ENCODE data around the gene ITSN1.

DNA sequence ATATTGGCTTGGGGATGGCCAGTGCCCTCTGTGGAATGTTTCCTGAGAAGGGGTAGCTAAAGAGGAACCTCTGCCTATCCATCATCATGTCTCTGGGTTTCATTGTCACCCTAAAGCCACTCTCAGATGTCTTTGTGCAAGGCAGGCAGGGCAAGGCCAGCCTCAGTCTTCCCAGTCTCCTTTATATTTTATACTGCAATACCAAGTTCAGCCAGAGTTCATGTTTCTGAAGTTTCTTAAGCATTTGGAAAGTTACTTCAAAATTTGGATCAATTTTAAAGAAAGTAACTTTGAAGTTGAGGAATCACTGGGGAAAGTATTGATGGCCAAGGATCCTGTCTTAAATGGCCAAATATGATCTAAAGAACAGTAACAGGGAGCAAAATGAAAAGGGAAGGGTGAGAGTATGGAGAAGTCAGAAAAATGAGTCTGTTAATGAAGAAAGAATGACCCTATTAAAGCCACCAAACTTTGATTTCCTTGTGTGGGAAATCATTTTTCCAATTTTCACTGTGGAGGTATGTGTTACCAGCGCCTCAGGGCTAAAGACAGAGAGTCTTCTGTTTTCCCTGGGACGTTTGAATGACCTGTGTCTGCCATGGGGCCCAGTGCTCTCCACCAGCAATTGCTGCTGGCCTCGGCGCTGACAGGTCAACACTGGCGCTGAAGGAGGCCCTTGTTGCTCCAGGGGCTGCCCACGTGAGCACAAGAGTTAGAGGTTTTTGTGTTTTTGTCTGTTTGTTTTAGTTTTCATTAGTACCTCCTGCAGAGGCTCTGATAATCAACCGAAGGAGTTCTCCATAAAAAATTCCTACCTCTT lies 179.4 kb downstream of the ITSN1 start:
- TF ChIP-seq, protein P1, sequence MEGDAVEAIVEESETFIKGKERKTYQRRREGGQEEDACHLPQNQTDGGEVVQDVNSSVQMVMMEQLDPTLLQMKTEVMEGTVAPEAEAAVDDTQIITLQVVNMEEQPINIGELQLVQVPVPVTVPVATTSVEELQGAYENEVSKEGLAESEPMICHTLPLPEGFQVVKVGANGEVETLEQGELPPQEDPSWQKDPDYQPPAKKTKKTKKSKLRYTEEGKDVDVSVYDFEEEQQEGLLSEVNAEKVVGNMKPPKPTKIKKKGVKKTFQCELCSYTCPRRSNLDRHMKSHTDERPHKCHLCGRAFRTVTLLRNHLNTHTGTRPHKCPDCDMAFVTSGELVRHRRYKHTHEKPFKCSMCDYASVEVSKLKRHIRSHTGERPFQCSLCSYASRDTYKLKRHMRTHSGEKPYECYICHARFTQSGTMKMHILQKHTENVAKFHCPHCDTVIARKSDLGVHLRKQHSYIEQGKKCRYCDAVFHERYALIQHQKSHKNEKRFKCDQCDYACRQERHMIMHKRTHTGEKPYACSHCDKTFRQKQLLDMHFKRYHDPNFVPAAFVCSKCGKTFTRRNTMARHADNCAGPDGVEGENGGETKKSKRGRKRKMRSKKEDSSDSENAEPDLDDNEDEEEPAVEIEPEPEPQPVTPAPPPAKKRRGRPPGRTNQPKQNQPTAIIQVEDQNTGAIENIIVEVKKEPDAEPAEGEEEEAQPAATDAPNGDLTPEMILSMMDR (IDR thresholded peaks at IDR 0.05) = no peak
- TF ChIP-seq POLR2A (IDR thresholded peaks at IDR 0.05) (no peak), POLR2AphosphoS5 (IDR thresholded peaks at IDR 0.05) (no peak), EP300 (IDR thresholded peaks at IDR 0.05) (no peak)
